DMS114 treated with DMSO at 0.1 percent for 48 hours (cell line): Measurements from ENCODE around the gene ARFIP1.

Experiments used
- DNase-seq: peaks from one replicate; lab custom pipeline; 2025; ENCODE audit not compliant: unreplicated experiment; lab: John Stamatoyannopoulos, UW

Gene ARFIP1

DNA sequence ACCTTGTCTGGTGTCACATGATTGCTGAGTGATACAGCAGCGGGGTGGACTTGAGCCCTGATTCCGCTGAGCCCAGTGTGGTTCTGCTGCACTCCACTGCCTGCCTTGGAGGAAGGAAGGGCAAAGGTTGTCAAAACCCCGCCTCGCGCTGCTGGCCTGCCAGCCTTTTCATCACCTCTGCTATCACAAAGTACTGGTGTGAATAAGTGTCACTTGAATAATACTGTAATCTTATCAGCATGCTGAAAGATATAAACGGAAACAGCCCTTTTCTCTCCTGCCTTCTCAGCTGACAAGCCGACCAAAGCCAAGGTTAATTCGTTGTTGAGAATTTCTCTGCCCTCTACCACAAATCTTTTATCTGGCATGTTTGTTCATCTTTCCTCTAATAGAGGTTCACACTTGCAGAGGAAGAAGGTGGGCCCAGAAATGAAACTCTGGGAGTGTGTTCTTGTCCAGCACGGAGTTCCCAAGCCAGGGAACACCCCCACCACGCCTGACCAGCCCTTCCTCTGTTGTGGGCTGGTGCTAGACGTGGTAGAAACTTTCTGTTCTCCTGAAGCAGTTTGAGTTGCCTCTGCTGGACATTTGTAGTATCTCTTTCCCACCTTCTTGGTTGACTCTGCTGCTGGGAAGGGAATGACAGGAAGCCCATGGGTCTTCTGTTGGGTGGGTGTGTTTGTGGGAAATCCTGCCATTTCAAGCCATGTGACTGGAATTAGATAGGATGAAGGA is 177.8 kb downstream of the ARFIP1 start:
- DNase-seq, result no peak

DNA sequence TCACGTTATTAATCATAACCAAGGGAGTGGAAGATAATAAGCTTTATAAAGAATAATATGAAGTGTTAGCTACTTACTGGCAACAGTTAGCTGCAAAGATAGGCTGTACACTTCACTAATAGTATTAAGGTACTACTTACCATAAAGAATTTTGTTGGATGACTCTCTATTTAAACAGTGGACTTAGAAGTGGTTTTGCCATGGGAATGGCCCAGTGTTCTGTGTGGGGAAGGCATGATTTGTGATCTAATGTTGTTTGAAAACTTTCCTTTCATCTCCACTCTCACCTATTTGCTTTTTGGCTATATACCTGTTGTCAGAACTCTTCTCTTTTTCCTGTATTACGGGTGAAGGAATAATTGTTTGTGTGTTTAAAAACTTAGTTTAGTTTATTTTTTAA is 179.3 kb downstream of the ARFIP1 start:
- no peak for DNase-seq

DNA sequence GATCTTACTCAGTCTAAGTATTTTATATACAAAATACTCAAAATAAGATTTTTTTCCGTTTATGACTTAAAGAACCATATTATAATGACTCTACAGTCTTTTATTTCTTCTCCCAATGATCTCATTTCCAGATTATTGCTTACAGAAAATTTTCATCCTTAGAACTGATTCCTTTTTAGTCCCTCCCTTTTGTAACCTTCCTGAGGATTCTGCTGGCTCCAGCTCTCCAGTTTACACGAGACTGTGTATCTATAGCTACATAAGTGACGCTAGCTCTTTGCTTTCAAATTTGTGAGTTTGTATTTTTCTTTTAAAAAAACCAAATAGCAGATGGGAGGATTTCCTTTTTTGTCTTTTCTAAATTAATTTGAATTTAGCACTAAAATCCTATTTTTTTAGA is 180.3 kb downstream of the ARFIP1 start:
- no peak for DNase-seq

DNA sequence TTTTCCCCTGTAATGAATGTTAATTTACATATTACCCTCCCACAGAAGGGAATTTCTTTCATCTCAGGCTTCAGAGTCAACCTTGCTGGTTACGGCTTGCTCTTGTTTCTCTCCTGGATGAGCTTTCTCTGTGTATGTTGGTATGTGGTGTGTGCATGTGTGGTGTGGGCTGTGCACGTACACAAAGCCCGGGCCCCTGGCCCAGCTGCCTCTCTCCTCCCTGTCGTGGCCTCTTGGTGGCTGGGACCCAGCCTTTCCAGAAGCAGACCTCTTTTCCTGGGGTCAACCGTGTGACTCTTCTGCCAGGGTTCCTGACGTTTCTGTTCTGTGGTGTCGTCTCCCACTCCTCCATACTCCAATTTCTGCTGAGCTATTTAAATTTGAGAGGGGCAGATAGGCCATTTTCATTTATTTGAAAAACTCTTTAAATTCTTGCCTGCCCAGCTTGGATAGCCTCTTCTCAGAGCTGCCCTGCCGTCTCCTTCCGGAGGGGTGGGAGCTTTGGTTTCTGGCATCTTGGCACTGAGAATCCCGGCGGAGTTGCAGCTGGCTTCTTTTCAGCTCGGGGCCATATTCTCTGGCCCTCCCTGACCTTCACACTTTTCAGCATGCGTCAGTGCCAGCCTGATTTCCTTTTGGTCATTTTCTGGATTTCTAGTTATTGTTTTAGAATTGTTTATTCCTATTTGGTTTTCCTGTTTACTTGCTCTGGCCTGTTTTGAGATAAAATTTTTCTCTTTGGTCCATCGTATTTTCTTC is 181.4 kb downstream of the ARFIP1 start:
- no peak for DNase-seq

DNA sequence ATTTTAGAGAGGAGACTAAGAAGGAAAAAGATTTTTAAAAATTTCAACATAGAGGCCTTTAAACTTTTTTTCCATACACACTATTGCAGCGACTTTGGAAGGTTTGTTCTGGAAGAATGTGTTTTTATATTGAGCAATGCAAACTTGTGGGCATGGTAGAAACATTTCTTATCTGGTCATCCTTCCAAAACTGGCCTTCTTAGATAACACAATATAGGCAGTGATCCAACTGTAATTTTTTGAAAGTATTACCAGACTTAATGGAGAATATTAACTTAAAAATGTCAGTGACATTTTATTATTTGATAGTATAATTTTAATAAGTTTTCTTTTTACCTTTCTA is 182.0 kb downstream of the ARFIP1 start:
- no peak for DNase-seq
